GM12872 (cell line): ENCODE measurements around the gene BICD2.

Experiments
- CTCF ChIP-seq: IDR thresholded peaks from 3 replicates; pipeline ENCODE4 v1.5.1; 2011; ENCODE audit warnings: low read depth, mild to moderate bottlenecking, low read length, moderate library complexity; ENCODE audit not compliant: insufficient read depth

Gene BICD2

GRCh38 chr9:92711844-92712243 is 52.8 kb downstream of the BICD2 start:
- no peak for TF ChIP-seq CTCF

GRCh38 chr9:92711146-92711545 is 53.5 kb downstream of the BICD2 start:
- TF ChIP-seq CTCF, result no peak

- TF ChIP-seq CTCF, result no peak
These were observed 54.3 kb downstream of the BICD2 start for GRCh38 chr9:92710368-92710767.

GRCh38 chr9:92709954-92710353 is 54.7 kb downstream of the BICD2 start:
- TF ChIP-seq CTCF, result no peak

GRCh38 chr9:92709240-92709639 is 55.4 kb downstream of the BICD2 start:
- no peak for TF ChIP-seq CTCF

- TF ChIP-seq CTCF, result no peak
These were observed 57.1 kb downstream of the BICD2 start for GRCh38 chr9:92707530-92707929.

GRCh38 chr9:92706218-92706940 is 58.3 kb downstream of the BICD2 start:
- peak; percentile 78 for TF ChIP-seq CTCF

- TF ChIP-seq CTCF, result no peak
These were observed 60.1 kb downstream of the BICD2 start for GRCh38 chr9:92704528-92704927.
